GM06990 (cell line): ENCODE measurements around the gene PRSS53.

ENCODE experiments used
- DNase-seq: peaks from one replicate; pipeline ENCODE4 v3.0.0-alpha.2; 2011; ENCODE audit not compliant: insufficient read length; ENCODE audit errors: extremely low read depth
- H3K27me3 ChIP-seq: replicated peaks from 2 replicates; pipeline ENCODE4 v1.6.0; 2011; ENCODE audit warnings: low read length; ENCODE audit not compliant: control insufficient read depth, insufficient read depth
- H3K36me3 ChIP-seq: 2 replicates; pipeline ENCODE4 v1.5.1; 2011; ENCODE audit warnings: low read length; ENCODE audit not compliant: control insufficient read depth, insufficient read depth
- H3K4me3 ChIP-seq: replicated peaks from 2 replicates; pipeline ENCODE4 v1.5.1; 2011; ENCODE audit warnings: low read depth, mild to moderate bottlenecking, control low read depth, low read length
- TF ChIP-seq, protein P1 (sequence below): IDR thresholded peaks from 2 replicates; pipeline ENCODE4 v1.5.1; 2011; ENCODE audit warnings: low read length, control low read depth, mild to moderate bottlenecking, inconsistent platforms; ENCODE audit not compliant: insufficient read depth, poor library complexity, severe bottlenecking

The PRSS53 gene

DNA sequence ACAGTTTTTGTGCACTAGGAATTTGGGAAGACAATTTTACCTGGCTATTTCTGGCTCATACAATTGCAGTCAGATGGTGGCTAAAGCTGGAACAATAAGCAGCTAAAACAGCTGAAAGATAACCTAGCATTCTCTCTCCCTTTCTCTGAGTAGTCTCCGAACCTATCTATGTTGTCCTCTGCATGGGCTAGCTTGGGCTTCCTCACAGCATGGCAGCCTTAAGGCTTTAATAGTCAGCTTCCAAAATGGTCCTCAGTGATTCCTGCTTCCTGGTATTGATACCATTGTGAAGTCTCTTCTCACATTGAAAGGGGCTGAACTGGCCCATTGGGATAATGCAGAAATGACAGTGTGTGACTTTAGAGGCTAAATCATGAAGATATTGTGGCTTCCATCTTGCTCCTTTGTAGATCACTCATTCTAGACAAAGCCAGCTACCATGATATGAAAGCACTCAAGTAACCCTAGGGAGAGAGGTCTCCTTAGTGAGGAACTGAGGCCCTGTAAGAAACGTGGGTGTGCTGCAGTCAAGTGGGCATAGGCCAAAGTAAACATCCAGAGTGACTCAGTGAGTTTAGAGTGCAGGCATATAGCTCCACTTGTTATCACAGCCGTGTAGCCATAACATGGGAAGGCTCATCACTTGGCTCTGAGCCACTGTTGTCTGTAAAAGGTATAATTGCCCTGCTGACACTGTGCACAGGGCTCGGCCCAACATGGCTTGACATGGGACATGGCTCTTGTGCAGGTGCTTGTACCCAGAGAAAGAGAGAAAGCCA, 11.3 kb upstream of the PRSS53 start:
- TF ChIP-seq, protein P1, sequence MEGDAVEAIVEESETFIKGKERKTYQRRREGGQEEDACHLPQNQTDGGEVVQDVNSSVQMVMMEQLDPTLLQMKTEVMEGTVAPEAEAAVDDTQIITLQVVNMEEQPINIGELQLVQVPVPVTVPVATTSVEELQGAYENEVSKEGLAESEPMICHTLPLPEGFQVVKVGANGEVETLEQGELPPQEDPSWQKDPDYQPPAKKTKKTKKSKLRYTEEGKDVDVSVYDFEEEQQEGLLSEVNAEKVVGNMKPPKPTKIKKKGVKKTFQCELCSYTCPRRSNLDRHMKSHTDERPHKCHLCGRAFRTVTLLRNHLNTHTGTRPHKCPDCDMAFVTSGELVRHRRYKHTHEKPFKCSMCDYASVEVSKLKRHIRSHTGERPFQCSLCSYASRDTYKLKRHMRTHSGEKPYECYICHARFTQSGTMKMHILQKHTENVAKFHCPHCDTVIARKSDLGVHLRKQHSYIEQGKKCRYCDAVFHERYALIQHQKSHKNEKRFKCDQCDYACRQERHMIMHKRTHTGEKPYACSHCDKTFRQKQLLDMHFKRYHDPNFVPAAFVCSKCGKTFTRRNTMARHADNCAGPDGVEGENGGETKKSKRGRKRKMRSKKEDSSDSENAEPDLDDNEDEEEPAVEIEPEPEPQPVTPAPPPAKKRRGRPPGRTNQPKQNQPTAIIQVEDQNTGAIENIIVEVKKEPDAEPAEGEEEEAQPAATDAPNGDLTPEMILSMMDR = no peak
- DNase-seq = no peak
- no peaks in the 10 kb centered on the region for H3K36me3 ChIP-seq
- H3K4me3 ChIP-seq = no peak overlapping the region
- no peaks in the 10 kb centered on the region for H3K27me3 ChIP-seq

DNA sequence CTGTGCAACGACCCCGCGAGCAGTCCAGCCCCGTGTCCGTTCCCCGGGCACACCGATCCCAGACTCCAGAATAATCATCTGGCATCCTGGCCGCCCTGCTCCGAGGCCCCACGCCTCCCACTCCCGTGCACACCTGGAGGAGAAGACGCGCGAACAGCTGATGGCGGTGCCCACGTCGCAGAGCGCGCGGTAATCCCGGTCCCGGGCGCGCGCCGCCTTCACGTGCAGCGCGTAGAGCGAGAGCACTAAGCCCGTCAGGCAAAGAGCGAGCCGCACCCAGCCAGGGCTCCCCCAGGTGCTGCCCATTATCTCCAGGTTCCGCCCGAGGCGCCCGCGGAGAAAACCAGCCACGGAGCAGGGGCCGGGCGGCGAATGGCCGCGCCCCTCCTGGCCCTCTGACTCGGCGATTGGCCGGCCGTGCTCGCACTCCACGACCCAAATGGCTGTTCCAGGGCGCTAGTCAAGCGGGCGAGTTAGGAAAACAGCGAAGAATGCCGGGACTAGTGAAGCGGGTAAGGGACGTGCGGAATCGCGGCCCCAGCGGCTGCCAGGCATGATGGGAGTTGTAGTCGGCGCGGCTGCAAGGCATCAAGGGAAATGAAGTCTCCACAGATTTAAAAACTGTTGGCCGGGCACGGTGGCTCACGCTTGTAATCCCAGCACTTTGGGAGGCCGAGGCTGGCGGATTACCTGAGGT, 5.8 kb upstream of the PRSS53 start, which contains the start of gene VKORC1:
VKORC1 (minus strand) TSS at position 374 of the 697 bp plus-strand sequence; CDS start at position 306, 68 bp downstream.
- peaks cover 7% of the 10 kb centered on the region for H3K36me3 ChIP-seq
- H3K27me3 ChIP-seq = no peaks in the 10 kb centered on the region
- H3K4me3 ChIP-seq = peak within 1 kb of the TSS; percentile 96
- DNase-seq = peak; percentile 92
- TF ChIP-seq, protein P1 = no peak

DNA sequence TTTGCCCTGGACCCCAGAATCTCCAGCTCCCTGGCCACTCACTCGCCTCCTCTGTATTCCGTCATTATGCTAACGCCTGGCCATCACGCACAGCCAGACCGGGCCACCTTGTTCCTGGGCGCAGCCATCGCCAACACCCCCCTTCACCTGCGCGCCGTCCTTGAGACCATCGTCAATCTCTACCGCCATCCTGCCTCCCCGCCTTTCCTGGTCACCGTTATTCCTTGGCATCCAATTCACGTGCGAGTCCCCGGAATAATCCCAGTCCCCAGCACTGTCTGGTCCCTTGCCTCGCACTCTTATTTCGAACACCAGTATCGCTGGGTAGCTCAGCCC, 5.3 kb upstream of the PRSS53 start:
- Histone ChIP-seq H3K4me3 (peak overlapping the region; percentile 96), H3K36me3 (peaks cover 7% of the 10 kb centered on the region), H3K27me3 (no peaks in the 10 kb centered on the region)
- TF ChIP-seq, protein P1 = no peak
- DNase-seq = no peak

DNA sequence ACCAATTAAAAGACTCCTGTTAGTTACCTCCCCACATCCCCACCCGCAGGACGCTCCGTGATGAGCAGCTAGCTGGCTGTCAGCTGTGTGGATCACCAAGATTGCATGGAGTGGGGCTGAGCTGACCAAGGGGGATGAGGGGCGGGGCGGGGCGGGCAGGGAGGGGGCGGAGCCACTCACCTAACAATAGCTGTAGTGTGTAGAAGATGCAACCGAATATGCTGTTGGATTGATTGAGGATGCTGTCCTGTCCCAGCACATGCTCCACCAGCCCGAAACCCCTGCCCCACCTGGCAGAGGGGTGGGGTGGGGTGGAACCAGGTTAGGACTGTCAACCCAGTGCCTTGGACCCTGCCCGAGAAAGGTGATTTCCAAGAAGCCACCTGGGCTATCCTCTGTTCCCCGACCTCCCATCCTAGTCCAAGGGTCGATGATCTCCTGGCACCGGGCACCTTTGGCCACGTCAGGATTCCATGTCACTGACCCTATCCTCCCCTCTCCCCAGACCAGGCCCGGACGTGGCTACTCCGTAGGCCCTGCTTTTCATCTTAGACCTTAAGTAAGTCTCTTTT, 4.5 kb upstream of the PRSS53 start:
- H3K4me3 ChIP-seq = peak overlapping the region; percentile 48
- DNase-seq = no peak
- TF ChIP-seq, protein P1 = no peak
- H3K36me3 ChIP-seq = peaks cover 7% of the 10 kb centered on the region
- no peaks in the 10 kb centered on the region for H3K27me3 ChIP-seq

DNA sequence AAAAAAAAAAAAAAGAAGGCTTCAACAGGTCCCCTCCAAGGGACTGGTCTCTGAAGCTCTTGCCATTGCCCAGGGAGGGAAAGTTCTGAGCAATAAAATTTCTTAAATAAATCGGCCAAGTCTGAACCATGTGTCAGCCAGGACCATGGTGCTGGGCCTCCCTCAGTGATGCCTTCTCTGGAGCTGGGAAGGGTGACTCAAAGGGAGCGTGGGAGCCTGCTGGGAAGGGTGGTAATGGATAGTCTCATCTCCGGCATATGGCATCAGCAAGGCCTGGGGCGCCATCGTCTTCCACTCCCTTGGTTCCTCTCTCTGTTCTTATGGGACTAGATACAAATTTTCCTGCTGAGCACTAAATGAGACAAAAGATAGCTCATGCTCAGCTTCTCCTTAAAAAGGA, 3.6 kb upstream of the PRSS53 start:
- peaks cover 7% of the 10 kb centered on the region for H3K36me3 ChIP-seq
- no peak for DNase-seq

More for the DNA sequence above, 3.6 kb upstream of the PRSS53 start:
- TF ChIP-seq, protein P1 = no peak
- Histone ChIP-seq H3K4me3 (no peak overlapping the region), H3K27me3 (no peaks in the 10 kb centered on the region)
